IPS DF 6.9 (cell line): ENCODE results near the gene PREP.

Experiments
- DNase-seq: peaks from one replicate; pipeline ENCODE4 v3.0.0-alpha.2; 2013; ENCODE audit warnings: low read depth, low spot score
- H3K27ac ChIP-seq: one replicate; pipeline ENCODE4 v1.5.1; 2013; ENCODE audit warnings: low read length, control low read depth
- H3K27me3 ChIP-seq: 2 replicates; pipeline ENCODE4 v1.6.1; 2013; ENCODE audit warnings: mild to moderate bottlenecking, low read length; ENCODE audit not compliant: control insufficient read depth, insufficient read depth
- H3K36me3 ChIP-seq: 2 replicates; pipeline ENCODE4 v1.6.1; 2013; ENCODE audit warnings: low read length; ENCODE audit not compliant: control insufficient read depth, insufficient read depth
- H3K4me1 ChIP-seq: 2 replicates; pipeline ENCODE4 v1.6.1; 2013; ENCODE audit warnings: low read length; ENCODE audit not compliant: control insufficient read depth, insufficient read depth
- H3K4me3 ChIP-seq: 2 replicates; pipeline ENCODE4 v1.5.1; 2013; ENCODE audit warnings: mild to moderate bottlenecking, low read length
- H3K9me3 ChIP-seq: 2 replicates; pipeline ENCODE4 v1.6.1; 2013; ENCODE audit warnings: low read length, inconsistent platforms; ENCODE audit not compliant: control insufficient read depth, insufficient read depth
- WGBS: extraction: QIAGEN DNeasy Blood & Tissue Kit; methylation state at CpG from one replicate; pipeline ENCODE4 v1.1.7; 2013; ENCODE audit warnings: mixed read lengths, missing lambda C conversion rate; ENCODE audit not compliant: insufficient read length, insufficient coverage; 5-methylcytosine and 5-hydroxymethylcytosine counted together

Gene PREP

GRCh38 chr6:105300090-105300489, 102.8 kb downstream of the PREP start:
- Histone ChIP-seq H3K4me3 (no peak overlapping the region), H3K36me3 (0 out of 2 replicates have a peak, but pooled peaks cover 4% of the 10 kb centered on the region), H3K4me1 (no peaks in the 10 kb centered on the region), H3K27me3 (no peaks in the 10 kb centered on the region), H3K27ac (no peak overlapping the region), H3K9me3 (no peaks in the 10 kb centered on the region)
- no CpG with 5 or more reads among the region's 5 CpGs for WGBS
- no peak for DNase-seq

GRCh38 chr6:105294129-105294528, 108.8 kb downstream of the PREP start:
- Histone ChIP-seq H3K36me3 (no peaks in the 10 kb centered on the region), H3K27me3 (no peaks in the 10 kb centered on the region), H3K4me3 (no peak overlapping the region), H3K4me1 (no peaks in the 10 kb centered on the region), H3K27ac (no peak overlapping the region), H3K9me3 (no peaks in the 10 kb centered on the region)
- WGBS: no CpG with 5 or more reads among the region's 2 CpGs
- DNase-seq: no peak

- Histone ChIP-seq H3K4me3 (no peak overlapping the region), H3K4me1 (no peaks in the 10 kb centered on the region), H3K27me3 (no peaks in the 10 kb centered on the region), H3K9me3 (no peaks in the 10 kb centered on the region), H3K36me3 (no peaks in the 10 kb centered on the region), H3K27ac (no peak overlapping the region)
- no CpG with 5 or more reads among the region's 4 CpGs for WGBS
- DNase-seq: no peak
Measured at GRCh38 chr6:105292689-105293339, 110.1 kb downstream of the PREP start.

GRCh38 chr6:105291525-105291924, 111.4 kb downstream of the PREP start:
- Histone ChIP-seq H3K27me3 (no peaks in the 10 kb centered on the region), H3K27ac (no peak overlapping the region), H3K36me3 (no peaks in the 10 kb centered on the region), H3K4me3 (no peak overlapping the region), H3K4me1 (no peaks in the 10 kb centered on the region), H3K9me3 (no peaks in the 10 kb centered on the region)
- WGBS: no CpG with 5 or more reads among the region's 1 CpG
- DNase-seq: no peak

- WGBS: no CpG with 5 or more reads among the region's 18 CpGs
- peaks cover 9% of the 10 kb centered on the region; the same call in 1 of the 2 replicates for H3K36me3 ChIP-seq
Measured at GRCh38 chr6:105282631-105283585, 120.0 kb downstream of the PREP start.

GRCh38 chr6:105280033-105280432, 122.8 kb downstream of the PREP start:
- H3K27me3 ChIP-seq: no peaks in the 10 kb centered on the region
- H3K36me3 ChIP-seq: peaks cover 10% of the 10 kb centered on the region; the same call in 1 of the 2 replicates
- H3K27ac ChIP-seq: no peak overlapping the region
- no peaks in the 10 kb centered on the region for H3K9me3 ChIP-seq
- H3K4me1 ChIP-seq: no peaks in the 10 kb centered on the region
- no CpG with 5 or more reads among the region's 7 CpGs for WGBS
- H3K4me3 ChIP-seq: no peak overlapping the region
- no peak for DNase-seq

More at GRCh38 chr6:105282631-105283585, 120.0 kb downstream of the PREP start:
- no peak for DNase-seq
- H3K9me3 ChIP-seq: no peaks in the 10 kb centered on the region
- H3K27ac ChIP-seq: no peak overlapping the region
- H3K4me1 ChIP-seq: no peaks in the 10 kb centered on the region
- H3K27me3 ChIP-seq: no peaks in the 10 kb centered on the region
- no peak overlapping the region for H3K4me3 ChIP-seq

- H3K4me1 ChIP-seq: no peaks in the 10 kb centered on the region
- peaks cover 10% of the 10 kb centered on the region; the same call in 1 of the 2 replicates for H3K36me3 ChIP-seq
- DNase-seq: no peak
- H3K27ac ChIP-seq: no peak overlapping the region
- H3K9me3 ChIP-seq: no peaks in the 10 kb centered on the region
- no peak overlapping the region for H3K4me3 ChIP-seq
- no peaks in the 10 kb centered on the region for H3K27me3 ChIP-seq
- no CpG with 5 or more reads among the region's 3 CpGs for WGBS
Measured at GRCh38 chr6:105279463-105279862, 123.4 kb downstream of the PREP start.

- H3K27me3 ChIP-seq: no peaks in the 10 kb centered on the region
- no peak overlapping the region for H3K4me3 ChIP-seq
- WGBS: no CpG with 5 or more reads among the region's 3 CpGs
- no peak overlapping the region for H3K27ac ChIP-seq
- H3K4me1 ChIP-seq: no peaks in the 10 kb centered on the region
- DNase-seq: no peak
- no peaks in the 10 kb centered on the region for H3K9me3 ChIP-seq
- H3K36me3 ChIP-seq: peaks cover 10% of the 10 kb centered on the region; the same call in 1 of the 2 replicates
Measured at GRCh38 chr6:105278813-105279212, 124.1 kb downstream of the PREP start.

GRCh38 chr6:105278035-105278434, 124.8 kb downstream of the PREP start:
- H3K4me1 ChIP-seq: no peaks in the 10 kb centered on the region
- WGBS: no CpG with 5 or more reads among the region's 20 CpGs
- peaks cover 10% of the 10 kb centered on the region; the same call in 1 of the 2 replicates for H3K36me3 ChIP-seq
- no peak overlapping the region for H3K27ac ChIP-seq
- no peak overlapping the region for H3K4me3 ChIP-seq
- H3K27me3 ChIP-seq: no peaks in the 10 kb centered on the region
- no peak for DNase-seq
- H3K9me3 ChIP-seq: no peaks in the 10 kb centered on the region

- H3K27ac ChIP-seq: no peak overlapping the region
- WGBS: no CpG with 5 or more reads among the region's 3 CpGs
- DNase-seq: no peak
- no peak overlapping the region for H3K4me3 ChIP-seq
- H3K36me3 ChIP-seq: peaks cover 10% of the 10 kb centered on the region; the same call in 1 of the 2 replicates
- H3K9me3 ChIP-seq: no peaks in the 10 kb centered on the region
- H3K4me1 ChIP-seq: no peaks in the 10 kb centered on the region
- no peaks in the 10 kb centered on the region for H3K27me3 ChIP-seq
Measured at GRCh38 chr6:105276374-105276773, 126.5 kb downstream of the PREP start.
